ENCODE measurements around the gene PDXK. TPM values are rescaled to one million over a fixed set of nuclear protein-coding genes. Genes with fewer than 3 reads are reported as not detected.

Gene PDXK
- 214 to 343 TPM (median 296 TPM) in 5 replicates for total RNA-seq (2022; extraction: Qiagen RNA extraction; ENCODE audit: low read depth)

DNA sequence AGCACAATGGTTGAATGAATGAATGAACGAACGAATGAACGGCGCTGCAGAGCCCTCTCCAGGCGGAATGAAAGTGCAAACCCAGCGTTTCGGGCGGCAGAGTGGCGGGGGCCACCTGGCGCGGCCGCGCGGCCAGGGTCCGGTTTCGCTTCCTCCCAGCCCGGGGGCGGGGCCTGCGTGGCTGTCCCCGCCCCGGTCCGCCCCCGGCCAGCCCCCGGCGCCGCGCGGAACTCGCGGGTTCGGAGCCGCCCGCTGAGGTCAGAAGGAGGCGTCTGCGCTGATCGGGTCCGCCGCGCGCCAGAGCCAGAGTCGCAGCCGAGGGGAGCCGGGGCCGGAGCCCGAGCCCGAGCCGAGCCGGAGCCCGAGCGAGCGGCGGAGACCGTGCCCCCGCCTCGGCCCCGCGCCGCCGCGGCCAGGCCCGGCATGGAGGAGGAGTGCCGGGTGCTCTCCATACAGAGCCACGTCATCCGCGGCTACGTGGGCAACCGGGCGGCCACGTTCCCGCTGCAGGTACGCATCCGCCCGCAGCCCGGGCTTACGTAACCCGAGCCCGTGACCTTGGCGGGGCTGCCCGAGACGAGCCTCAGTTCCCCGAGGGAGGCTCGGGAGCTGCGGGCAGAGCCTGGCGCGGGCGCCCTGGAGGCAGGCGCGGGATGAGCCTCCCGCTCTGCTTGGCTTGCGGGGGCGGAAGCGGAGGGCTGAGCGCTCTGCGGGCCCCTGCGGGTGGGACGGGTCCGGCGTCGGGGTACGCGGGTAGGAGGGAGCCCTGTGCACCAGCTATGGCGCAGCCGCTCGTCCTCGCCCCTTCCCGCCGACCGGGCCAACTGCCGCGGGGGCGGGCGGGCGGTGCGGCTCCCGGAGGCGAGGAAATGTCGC is at the start of gene PDXK:
Gene PDXK, plus strand, starts transcription at position 258 of the 876 bp plus-strand sequence. Its CDS starts 166 bp downstream, at position 424.

DNA sequence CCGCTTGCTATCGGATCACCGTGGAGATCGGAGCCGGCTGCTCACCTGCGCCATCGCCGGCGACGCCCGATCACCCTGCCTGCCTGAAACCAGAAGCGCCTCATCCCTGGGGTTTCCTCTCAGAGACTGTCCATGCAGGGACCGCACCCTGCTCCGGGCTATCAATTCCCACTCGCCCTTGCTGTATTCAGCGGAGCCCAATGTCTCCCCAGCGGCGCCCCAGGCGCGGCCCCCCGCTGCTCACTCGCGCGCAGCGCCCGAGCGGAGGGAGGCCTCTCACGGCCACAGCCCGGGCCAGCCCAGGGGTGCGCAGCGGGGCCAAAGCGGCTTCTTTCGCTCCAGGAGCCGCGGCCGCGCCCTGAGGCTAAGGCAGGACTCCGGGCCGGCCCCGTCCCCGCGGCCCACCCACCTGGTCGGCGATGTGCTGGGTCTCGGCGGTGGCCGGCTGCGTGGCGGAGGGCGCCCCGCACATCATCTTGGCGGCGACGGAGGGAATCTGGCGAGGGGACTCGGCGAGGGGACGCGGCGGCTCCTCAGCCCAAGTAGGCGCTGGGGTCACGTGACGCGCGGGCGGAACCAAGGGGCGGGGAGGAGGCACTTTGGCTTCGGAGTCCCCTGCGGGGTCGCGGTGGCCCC is 57.0 kb downstream of the PDXK start, which contains the start of gene CSTB:
Gene CSTB, minus strand, starts transcription at position 514 of the 636 bp plus-strand sequence. Its CDS starts 39 bp downstream, at position 475.

DNA sequence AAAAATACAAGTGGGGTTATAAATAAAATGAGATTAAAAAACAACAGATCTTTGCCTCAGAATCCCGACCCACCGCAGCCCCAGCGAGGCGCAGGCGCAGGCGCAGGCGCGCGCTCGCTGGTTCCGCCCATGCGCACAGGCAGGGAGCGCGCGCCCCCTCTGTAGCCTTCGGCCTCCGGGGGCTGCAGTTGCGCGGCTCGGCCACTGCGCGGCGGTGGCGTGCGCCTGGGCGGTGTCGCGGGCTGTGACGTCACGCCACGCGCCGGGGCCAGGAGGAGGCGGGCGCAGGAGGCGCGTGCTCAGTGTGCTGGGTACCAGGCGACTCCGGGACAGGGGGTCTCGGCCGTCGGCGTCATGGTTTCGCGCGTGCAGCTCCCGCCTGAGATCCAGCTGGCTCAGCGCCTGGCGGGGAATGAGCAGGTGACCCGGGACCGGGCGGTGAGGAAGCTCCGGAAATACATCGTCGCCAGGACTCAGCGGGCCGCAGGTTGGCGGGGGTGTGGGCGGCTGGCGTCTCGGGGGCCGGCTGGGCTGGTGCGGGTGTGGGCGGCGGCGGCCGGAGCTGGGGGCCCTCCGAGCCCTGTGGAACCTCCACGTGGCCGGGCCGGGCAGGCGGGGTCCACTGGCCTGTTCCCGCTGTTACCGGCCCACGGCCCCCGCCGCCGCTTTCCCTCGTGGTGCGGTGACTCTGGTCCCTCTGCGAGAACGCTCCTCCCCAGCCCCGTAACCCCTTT is 70.5 kb downstream of the PDXK start, which contains the start of gene RRP1:
Gene RRP1, plus strand, starts transcription at position 302 of the 734 bp plus-strand sequence. Its CDS starts 53 bp downstream, at position 355.

Other genes starting within 250 kb of the PDXK start
- 1.5 to 2.5 TPM (median 2.1 TPM) in 5 replicates for gene HSF2BP, start 59.6 kb upstream of the PDXK start, total RNA-seq (2022; extraction: Qiagen RNA extraction; ENCODE audit: low read depth)
- gene RRP1B, start 59.6 kb upstream of the PDXK start, total RNA-seq (2022; extraction: Qiagen RNA extraction; ENCODE audit: low read depth), result 31.7 to 40.1 TPM (median 36.1 TPM) in 5 replicates
- 90.1 to 97.8 TPM (median 95.7 TPM) in 5 replicates for gene CSTB, start 57.2 kb downstream of the PDXK start, total RNA-seq (2022; extraction: Qiagen RNA extraction; ENCODE audit: low read depth)
- 31.4 to 38.7 TPM (median 33.6 TPM) in 5 replicates for gene RRP1, start 70.4 kb downstream of the PDXK start, total RNA-seq (2022; extraction: Qiagen RNA extraction; ENCODE audit: low read depth)
- gene AGPAT3, start 146.1 kb downstream of the PDXK start, total RNA-seq (2022; extraction: Qiagen RNA extraction; ENCODE audit: low read depth), result 13.8 to 25.8 TPM (median 24.2 TPM) in 5 replicates